ENCODE data around the gene C2orf49.
"Not testable (repeated sequence)": the region's sequence is repeated elsewhere in the genome, so short reads cannot be mapped to it uniquely, and the experiment has no call there.

C2orf49 gene

GRCh38 chr2:105321875-105322646 lies 15.3 kb upstream of the C2orf49 start:
- DNase-seq: no peak

DNA sequence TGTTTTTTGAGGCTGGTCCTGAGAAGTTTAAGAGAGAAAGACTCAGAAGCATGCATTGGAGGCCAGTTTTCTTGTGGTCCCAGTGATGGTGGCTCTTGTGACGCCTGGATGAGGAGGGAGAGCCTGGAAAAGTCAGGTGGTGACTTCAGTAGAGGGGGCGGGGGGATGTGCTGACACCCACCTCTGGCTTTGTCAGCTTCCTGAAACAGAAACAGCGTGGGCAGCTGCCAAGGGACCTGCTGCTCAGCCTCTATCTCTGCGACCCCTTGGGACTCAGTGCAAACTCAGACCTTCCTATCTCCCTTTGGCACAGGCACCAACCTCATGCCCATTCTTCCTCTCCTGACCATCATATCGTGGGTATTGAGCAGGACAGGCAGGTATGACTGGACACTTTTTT lies 14.2 kb upstream of the C2orf49 start:
- no peak for DNase-seq

DNA sequence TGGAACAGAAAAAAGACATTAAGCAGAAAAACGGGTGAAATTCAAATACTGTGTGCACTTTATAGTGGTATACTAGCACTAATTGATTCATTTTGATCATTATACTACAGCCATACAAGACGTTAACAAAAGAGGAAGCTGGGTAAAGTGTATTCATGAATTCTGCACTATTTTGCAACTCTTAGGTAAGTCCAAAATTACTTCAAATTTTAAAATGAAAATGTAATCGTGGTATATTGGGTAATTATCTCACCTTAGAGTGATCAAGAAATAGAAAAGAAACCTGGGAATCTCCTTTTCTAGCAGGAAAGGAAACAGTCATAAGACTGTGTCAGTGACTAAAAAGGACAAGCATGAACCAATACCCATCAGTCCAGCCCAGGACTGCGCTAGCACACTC lies 13.2 kb upstream of the C2orf49 start:
- no peak for DNase-seq

DNA sequence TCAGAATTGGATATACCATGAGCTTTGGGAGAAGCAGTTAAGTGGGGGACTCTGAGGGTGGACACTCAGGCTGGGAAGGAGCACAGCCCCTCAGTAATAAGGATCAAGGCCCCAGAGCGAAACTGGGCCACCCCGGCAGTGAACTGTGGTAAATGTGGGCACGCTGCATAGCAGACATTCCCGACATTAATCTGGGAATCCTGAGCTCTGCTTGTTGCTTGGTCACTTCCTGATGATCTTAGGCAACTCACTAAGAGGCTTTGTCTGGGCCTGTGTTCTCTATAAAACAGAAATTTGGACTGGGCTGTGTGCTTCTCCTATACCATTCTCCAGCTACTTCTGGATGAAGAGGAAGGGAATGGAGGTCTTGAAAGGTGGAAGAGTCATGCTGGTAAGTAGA lies 12.6 kb upstream of the C2orf49 start:
- DNase-seq: no peak

- DNase-seq: no peak
Measured at GRCh38 chr2:105325389-105325963, 11.9 kb upstream of the C2orf49 start.

- not testable (repeated sequence) for DNase-seq
Measured at GRCh38 chr2:105327271-105327670, 10.1 kb upstream of the C2orf49 start.

DNA sequence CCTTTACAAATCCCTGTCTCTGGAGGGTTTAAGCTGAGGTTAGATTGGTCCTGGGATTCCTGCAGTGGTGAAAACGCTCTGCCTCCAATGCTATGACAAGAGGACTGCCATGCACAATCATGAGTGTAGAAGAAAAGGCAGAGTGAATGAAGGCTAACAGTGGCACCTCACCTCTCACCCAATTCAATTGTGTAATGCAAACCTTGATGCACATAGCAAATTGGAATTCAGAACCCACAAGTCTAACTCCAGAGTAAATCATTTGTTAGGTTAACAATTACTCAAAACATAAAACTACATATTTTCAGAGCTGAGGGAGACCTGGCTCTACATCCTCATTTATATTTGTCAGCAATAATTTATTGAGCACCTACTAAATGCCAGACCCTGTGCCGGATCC lies 9.7 kb upstream of the C2orf49 start:
- DNase-seq: no peak

DNA sequence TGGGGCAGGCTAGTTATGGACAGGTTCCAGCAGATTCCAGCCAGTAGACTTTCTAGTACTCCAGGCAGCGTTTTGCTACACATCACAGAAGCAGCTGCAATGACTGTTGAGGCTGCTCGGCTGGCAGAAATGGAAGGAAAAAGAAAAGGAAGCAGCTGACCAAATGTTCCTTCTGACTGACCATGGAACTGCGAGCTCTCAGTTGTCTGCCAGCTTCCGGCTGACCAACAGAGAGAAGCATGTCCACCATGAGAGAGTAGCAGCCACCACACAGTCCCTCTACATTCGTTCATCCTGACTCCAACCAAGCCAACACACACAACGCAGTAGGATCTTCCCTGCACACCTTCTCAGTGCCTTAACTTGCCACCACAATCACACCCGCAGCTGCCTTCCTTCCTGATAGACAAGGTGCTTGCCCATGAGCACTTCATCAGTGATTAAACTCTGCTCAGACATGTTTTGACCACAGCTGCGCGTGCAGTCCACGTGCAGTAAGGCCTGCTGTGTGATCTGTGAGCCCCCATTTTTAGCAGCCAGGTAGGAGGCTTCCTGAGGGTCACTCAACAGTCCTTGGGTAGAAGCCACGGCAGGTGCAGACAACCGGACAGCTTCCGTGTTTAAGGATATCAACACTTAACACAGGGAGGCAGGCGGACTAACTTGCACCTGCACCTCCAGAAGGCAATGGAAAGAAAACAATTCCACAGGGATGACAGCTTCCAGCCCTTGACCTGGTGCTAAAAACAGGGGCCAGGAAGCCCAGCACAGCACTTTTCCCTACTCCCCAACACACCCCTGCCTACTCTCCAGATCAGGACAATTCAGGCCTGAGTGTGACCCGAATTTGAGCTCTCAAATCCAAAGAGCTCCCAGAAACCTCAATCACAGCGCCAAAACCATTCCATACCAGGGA lies 8.8 kb upstream of the C2orf49 start:
- no peak for DNase-seq

DNA sequence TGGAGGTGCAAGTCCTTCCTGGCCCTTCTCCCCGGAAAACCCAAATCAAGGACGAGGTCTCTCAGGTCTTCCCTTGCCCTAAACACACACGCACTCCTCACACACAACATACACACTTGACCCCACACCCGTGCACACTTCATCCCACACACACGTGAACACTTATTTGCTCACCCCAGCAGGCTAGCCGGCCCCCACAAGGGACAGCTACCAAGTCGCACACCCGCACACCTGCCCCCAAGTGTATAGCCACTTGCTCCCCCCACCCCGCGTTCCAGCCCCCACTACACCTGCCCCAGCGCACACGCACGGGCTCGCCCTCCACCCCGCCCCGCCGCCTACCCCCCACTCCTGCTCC lies 8.2 kb upstream of the C2orf49 start:
- no peak for DNase-seq

GRCh38 chr2:105329561-105330495 lies 7.5 kb upstream of the C2orf49 start, which contains the start of gene TGFBRAP1:
Gene TGFBRAP1, minus strand, starts transcription at chr2:105329735. Its CDS starts 21,434 bp downstream, at chr2:105308301.
- no peak for DNase-seq

DNA sequence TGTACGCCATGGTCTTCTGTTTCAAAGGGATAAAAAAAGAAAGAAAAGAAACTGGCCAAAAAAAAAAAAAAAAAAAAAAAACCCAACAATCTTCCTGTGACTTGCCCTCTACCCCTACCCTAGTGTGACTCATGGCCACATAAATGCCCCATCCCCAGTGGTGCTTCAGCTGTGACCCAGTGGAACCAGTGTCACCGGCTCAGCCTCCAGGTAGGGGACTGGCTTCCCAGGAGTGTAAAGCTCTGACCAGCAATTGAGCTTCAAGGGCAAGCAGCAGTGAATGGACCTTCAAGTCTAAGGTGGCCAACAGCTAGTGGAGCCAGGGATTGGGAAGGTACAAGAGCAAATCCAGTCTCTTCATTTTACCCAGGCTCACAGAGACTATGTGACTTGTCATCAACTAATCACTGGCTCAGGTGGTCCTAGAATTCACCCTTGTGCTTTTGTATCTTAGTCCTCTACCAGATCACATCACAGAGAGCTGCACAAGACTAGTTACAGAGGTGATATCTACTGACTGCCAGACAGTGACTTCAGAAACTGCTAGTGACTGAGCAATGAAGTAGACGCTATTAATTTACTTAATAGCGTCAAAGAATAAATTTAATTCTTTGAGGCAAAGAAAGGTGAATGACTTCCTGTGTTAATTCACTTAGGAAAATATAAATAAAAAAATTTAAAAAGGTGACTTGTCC lies 6.5 kb upstream of the C2orf49 start:
- no peak for DNase-seq

DNA sequence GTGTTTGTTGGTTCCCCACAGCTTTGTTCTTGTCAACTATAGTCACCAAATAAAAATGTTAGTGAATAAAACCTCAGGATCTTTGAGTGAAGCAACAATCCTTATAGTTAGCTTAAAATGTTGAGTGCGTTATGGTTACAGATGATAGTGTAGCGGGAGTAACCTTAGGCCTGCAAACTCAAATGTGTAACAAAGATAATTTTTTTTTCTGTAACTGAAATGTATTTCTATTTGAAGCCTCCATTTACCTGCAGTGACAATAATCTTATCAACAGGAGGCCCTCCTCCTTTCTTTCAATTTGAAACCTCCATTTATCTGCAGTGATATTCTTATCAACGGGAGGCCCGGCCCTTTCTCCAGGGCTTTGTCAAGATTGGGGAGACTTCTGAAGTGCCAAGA lies 3.1 kb upstream of the C2orf49 start:
- DNase-seq: no peak

DNA sequence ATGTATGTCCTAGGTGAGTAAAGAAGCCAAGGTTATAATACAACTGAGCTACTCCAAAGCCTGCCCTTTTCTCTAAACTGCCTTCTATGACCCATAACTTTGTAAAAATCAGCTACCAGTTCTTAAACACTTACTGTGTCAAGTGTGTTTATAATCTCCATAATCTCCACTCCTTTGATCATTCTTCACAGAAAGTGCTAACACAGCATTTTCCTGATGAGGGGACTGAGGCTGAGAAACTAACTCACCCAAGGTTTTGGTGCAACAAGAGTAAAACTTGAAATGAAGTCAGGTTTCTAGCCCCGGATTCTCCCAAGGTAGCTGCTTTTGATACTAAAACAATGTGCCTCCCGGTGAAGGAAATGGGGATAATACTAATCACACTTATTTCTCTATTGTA lies 1.9 kb upstream of the C2orf49 start:
- DNase-seq: no peak

DNA sequence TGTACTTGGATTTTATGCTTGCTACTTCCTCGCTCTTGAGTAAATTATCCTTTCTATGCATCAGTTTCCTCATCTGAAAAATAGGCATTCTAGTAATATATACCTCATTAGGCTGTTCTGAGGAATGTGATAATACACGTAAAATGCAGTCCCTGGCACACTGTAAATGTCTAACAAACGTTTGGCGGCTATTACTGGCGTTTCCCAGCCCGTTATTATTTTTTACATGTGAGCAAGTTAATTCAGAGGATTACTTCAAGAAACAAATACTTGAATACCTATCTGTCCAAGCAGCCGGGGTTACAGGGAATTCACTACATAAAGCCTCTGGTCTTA lies 586 bp upstream of the C2orf49 start:
- DNase-seq: no peak

- no peak for DNase-seq
Measured at GRCh38 chr2:105338020-105338385, 663 bp downstream of the C2orf49 start.

DNA sequence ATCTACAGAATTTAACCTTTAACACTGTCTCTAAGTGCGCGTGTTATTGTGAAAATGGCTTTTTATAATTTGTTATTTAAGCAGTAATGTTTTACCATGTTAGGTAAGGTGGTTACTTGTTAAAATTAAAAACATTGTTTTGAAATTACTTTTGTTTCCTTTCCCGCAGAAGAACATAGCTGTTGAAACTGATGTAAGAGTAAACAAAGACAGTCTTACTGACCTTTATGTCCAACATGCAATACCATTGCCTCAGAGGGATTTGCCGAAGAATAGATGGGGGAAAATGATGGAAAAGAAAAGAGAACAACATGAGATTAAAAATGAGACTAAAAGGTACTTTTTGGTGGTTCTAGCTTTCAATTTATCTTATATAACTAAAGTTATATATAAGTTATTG lies 2.1 kb downstream of the C2orf49 start:
- DNase-seq: no peak

DNA sequence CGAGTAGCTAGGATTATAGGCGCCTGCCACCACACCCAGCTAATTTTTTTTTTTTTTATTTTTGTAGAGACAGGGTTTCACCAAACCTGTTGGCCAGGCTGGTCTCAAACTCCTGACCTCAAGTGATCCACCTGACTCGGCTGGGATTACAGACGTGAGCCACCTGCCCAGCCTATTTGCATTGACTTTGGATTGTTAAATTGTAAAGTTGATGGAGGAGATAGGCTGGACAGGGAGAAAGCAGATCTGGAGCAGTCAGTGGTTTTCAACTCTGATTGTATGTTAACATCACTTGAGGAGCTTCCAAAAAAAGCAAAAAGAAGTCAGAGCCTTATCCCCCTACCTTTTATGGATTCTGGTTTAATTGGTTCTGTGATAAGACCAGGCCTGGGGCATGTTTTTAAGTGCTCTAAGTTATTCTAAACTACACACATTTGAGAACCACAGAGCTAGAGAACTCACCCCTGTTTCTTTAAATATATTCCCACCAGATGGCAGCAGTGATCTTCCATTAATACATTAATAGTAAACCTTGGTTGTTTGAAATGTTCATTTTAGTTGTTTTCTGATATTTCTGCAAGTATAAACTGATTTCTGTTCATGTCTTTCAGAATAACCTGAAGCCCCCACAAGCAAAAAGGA lies 7.5 kb downstream of the C2orf49 start:
- no peak for DNase-seq

GRCh38 chr2:105357122-105357521 lies 19.8 kb downstream of the C2orf49 start:
- no peak for DNase-seq

DNA sequence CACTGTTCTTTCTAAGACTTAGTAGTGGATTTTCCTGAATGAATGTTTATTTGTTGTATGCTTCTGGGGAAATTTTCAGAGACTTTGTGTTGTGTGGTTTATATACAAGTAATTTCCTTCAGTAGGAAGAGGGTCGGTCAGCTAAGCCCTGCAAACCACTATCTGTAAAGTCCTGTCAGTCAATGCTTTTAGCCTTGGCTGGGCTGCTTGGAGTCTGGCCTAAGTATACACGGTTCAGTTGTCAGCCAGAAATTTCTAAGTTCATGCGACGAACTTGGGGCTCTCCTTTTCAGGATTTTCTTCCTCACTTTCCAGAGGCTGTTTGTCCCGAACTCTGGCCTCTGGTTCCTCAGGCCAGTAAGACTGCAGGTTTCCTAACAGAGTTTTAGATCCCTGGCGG lies 21.3 kb downstream of the C2orf49 start:
- DNase-seq: no peak

GRCh38 chr2:105361102-105361889 lies 24.0 kb downstream of the C2orf49 start:
- DNase-seq: no peak
